RWPE1 (cell line): ENCODE data around the gene GSX2.

Source experiments
- CTCF ChIA-PET: fragments of 350-600 bp; sonication (Branson Sonifier 250); formaldehyde crosslinking; extraction: SDS; loops from one replicate; lab custom pipeline; 2021; lab: Yijun Ruan, JAX
- POLR2A ChIA-PET: fragments of 400-600 bp; formaldehyde crosslinking; extraction: SDS; loops from one replicate; lab custom pipeline; 2020; ENCODE audit warnings: antibody characterized with exemption; ENCODE audit not compliant: low non-redundant PET; lab: Yijun Ruan, JAX
- DNase-seq: peaks from one replicate; pipeline ENCODE4 v3.0.0; 2012; ENCODE audit warnings: low spot score
- H3K27ac ChIP-seq: fragments of 450-650 bp; 2 replicates; pipeline ENCODE4 v1.5.1; 2017
- CTCF ChIP-seq: fragments of 450-650 bp; conservative IDR thresholded peaks from 2 replicates; pipeline ENCODE4 v1.5.1; 2017; ENCODE audit warnings: low read depth, mild to moderate bottlenecking

Gene GSX2

GRCh38 chr4:54149323-54149722 is 49.4 kb downstream of the GSX2 start:
- no peak overlapping the region for H3K27ac ChIP-seq
- ChIA-PET CTCF (no interaction called here), POLR2A (no interaction called here)
- DNase-seq: no peak
- TF ChIP-seq CTCF: no peak
